UCSD-AML1 (cell line): ENCODE data around the gene ZMAT1.
"Not testable (repeated sequence)": the region's sequence is repeated elsewhere in the genome, so short reads cannot be mapped to it uniquely, and the experiment has no call there.

Experiments used
- DNase-seq: peaks from one replicate; lab custom pipeline; 2025; ENCODE audit not compliant: unreplicated experiment; lab: John Stamatoyannopoulos, UW

ZMAT1 gene

GRCh38 chrX:101931488-101932248 lies at the start of gene ZMAT1:
TSS of gene ZMAT1 (minus strand) at chrX:101932027. CDS start at chrX:101932008, 19 bp downstream.
- DNase-seq: peak; percentile 87

GRCh38 chrX:101977106-101977505 lies 45.3 kb upstream of the ZMAT1 start:
- DNase-seq: no peak

- DNase-seq: no peak
Observed at GRCh38 chrX:101973066-101973465, 41.2 kb upstream of the ZMAT1 start.

GRCh38 chrX:101964923-101965539 lies 33.2 kb upstream of the ZMAT1 start:
- not testable (repeated sequence) for DNase-seq

GRCh38 chrX:101958139-101958538 lies 26.3 kb upstream of the ZMAT1 start:
- no peak for DNase-seq

GRCh38 chrX:101957174-101957573 lies 25.3 kb upstream of the ZMAT1 start:
- no peak for DNase-seq

GRCh38 chrX:101956556-101956955 lies 24.7 kb upstream of the ZMAT1 start:
- DNase-seq: no peak

- no peak for DNase-seq
Observed at GRCh38 chrX:101950581-101950980, 18.8 kb upstream of the ZMAT1 start.

- DNase-seq: no peak
Observed at GRCh38 chrX:101932249-101932570, 383 bp upstream of the ZMAT1 start.

- DNase-seq: no peak
Observed at GRCh38 chrX:101931136-101931487, 715 bp downstream of the ZMAT1 start.

- DNase-seq: no peak
Observed at GRCh38 chrX:101925733-101926132, 6.1 kb downstream of the ZMAT1 start.

- DNase-seq: no peak
Observed at GRCh38 chrX:101918751-101919150, 13.1 kb downstream of the ZMAT1 start.

GRCh38 chrX:101906136-101906796 lies 25.6 kb downstream of the ZMAT1 start:
- DNase-seq: no peak

GRCh38 chrX:101904996-101905395 lies 26.8 kb downstream of the ZMAT1 start:
- DNase-seq: no peak
